MV-4-11 (cell line): ENCODE measurements around the gene SRBD1.

ENCODE experiments used
- DNase-seq: peaks from one replicate; lab custom pipeline; 2025; lab: John Stamatoyannopoulos, UW

The SRBD1 gene

GRCh38 chr2:45368792-45369191 lies 242.3 kb downstream of the SRBD1 start:
- DNase-seq: no peak

GRCh38 chr2:45361666-45362065 lies 249.4 kb downstream of the SRBD1 start:
- no peak for DNase-seq

- DNase-seq: no peak
Measured at GRCh38 chr2:45354776-45355175, 256.3 kb downstream of the SRBD1 start.

- no peak for DNase-seq
Measured at GRCh38 chr2:45353879-45354278, 257.2 kb downstream of the SRBD1 start.

GRCh38 chr2:45352506-45352905 lies 258.6 kb downstream of the SRBD1 start:
- DNase-seq: no peak

GRCh38 chr2:45345331-45346234 lies 265.5 kb downstream of the SRBD1 start:
- no peak for DNase-seq

- no peak for DNase-seq
Measured at GRCh38 chr2:45344502-45344901, 266.6 kb downstream of the SRBD1 start.

- no peak for DNase-seq
Measured at GRCh38 chr2:45344071-45344470, 267.0 kb downstream of the SRBD1 start.

- no peak for DNase-seq
Measured at GRCh38 chr2:45343251-45344017, 267.6 kb downstream of the SRBD1 start.

- DNase-seq: no peak
Measured at GRCh38 chr2:45340318-45340717, 270.7 kb downstream of the SRBD1 start.

- no peak for DNase-seq
Measured at GRCh38 chr2:45339253-45339652, 271.8 kb downstream of the SRBD1 start.
